ENCODE measurements around the gene ARHGEF25. TPM values are rescaled to one million over a fixed set of nuclear protein-coding genes. Genes with fewer than 3 reads are reported as not detected.

The ARHGEF25 gene
- total RNA-seq, 1 donor from 2014 or later, result 80.2 TPM

DNA sequence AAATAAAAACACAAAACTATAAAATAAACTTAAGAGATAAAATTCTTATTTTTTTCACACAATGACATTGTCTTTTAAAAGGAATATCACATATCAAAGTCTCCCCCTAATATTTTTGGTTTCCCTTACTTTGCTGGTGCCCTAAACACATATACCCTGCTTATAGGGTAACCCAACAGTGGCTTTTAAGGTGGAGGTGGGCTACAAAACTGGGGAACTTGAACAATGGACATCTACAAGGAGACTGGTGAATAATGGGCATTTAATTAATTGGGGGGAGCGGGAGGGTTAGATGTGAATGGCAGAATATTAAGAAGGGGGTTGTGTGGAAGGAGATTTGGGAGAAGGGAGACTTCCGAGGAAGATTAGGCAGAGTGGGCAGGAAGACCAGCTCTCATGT, 12.2 kb downstream of the ARHGEF25 start:
- H3K9me3 Mint-ChIP-seq (ENCODE audit: unreplicated experiment), result peaks cover 19% of the 10 kb centered on the region
- peaks cover 12% of the 10 kb centered on the region for H3K36me3 Mint-ChIP-seq (ENCODE audit: unreplicated experiment)
- H3K27ac Mint-ChIP-seq (ENCODE audit: unreplicated experiment), result no peak overlapping the region
- H3K4me1 Mint-ChIP-seq (ENCODE audit: low read depth, unreplicated experiment), result peaks cover 31% of the 10 kb centered on the region
- DNase-seq, result no peak
- H3K27me3 Mint-ChIP-seq (ENCODE audit: unreplicated experiment), result peaks cover 58% of the 10 kb centered on the region
- no peak overlapping the region for H3K4me3 Mint-ChIP-seq (ENCODE audit: unreplicated experiment)
- TF ChIP-seq CTCF (IDR thresholded peaks at IDR 0.05; ENCODE audit: partially characterized antibody, unreplicated experiment), result no peak

- H3K9me3 Mint-ChIP-seq (ENCODE audit: unreplicated experiment), result peaks cover 19% of the 10 kb centered on the region
- no peak overlapping the region for H3K27ac Mint-ChIP-seq (ENCODE audit: unreplicated experiment)
- no peak for DNase-seq
- peaks cover 54% of the 10 kb centered on the region for H3K27me3 Mint-ChIP-seq (ENCODE audit: unreplicated experiment)
- H3K4me1 Mint-ChIP-seq (ENCODE audit: low read depth, unreplicated experiment), result peaks cover 30% of the 10 kb centered on the region
- H3K36me3 Mint-ChIP-seq (ENCODE audit: unreplicated experiment), result peaks cover 12% of the 10 kb centered on the region
- H3K4me3 Mint-ChIP-seq (ENCODE audit: unreplicated experiment), result no peak overlapping the region
- no peak for TF ChIP-seq CTCF (IDR thresholded peaks at IDR 0.05; ENCODE audit: partially characterized antibody, unreplicated experiment)
These were observed 12.7 kb downstream of the ARHGEF25 start for GRCh38 chr12:57623811-57624390.

- no peak for TF ChIP-seq CTCF (IDR thresholded peaks at IDR 0.05; ENCODE audit: partially characterized antibody, unreplicated experiment)
- Mint-ChIP-seq H3K4me3 (ENCODE audit: unreplicated experiment) (no peak overlapping the region), H3K9me3 (ENCODE audit: unreplicated experiment) (peaks cover 24% of the 10 kb centered on the region), H3K27me3 (ENCODE audit: unreplicated experiment) (peaks cover 55% of the 10 kb centered on the region), H3K27ac (ENCODE audit: unreplicated experiment) (no peak overlapping the region), H3K4me1 (ENCODE audit: low read depth, unreplicated experiment) (peaks cover 29% of the 10 kb centered on the region), H3K36me3 (ENCODE audit: unreplicated experiment) (peaks cover 16% of the 10 kb centered on the region)
- no peak for DNase-seq
These were observed 13.4 kb downstream of the ARHGEF25 start for GRCh38 chr12:57624441-57625220.

GRCh38 chr12:57625261-57626032, 14.2 kb downstream of the ARHGEF25 start:
- Mint-ChIP-seq H3K4me1 (ENCODE audit: low read depth, unreplicated experiment) (peaks cover 27% of the 10 kb centered on the region), H3K9me3 (ENCODE audit: unreplicated experiment) (peaks cover 21% of the 10 kb centered on the region), H3K27me3 (ENCODE audit: unreplicated experiment) (peaks cover 60% of the 10 kb centered on the region), H3K36me3 (ENCODE audit: unreplicated experiment) (peaks cover 17% of the 10 kb centered on the region), H3K4me3 (ENCODE audit: unreplicated experiment) (peak overlapping the region; percentile 38), H3K27ac (ENCODE audit: unreplicated experiment) (no peak overlapping the region)
- DNase-seq, result no peak
- TF ChIP-seq CTCF (IDR thresholded peaks at IDR 0.05; ENCODE audit: partially characterized antibody, unreplicated experiment), result no peak

Data from glutamatergic neuron (in vitro differentiated cells).